Measurements from ENCODE around the gene SHISA5. TPM values are rescaled to one million over a fixed set of nuclear protein-coding genes. Genes with fewer than 3 reads are reported as not detected.

Gene SHISA5
- total RNA-seq, 1 donor, result 121 TPM

GRCh38 chr3:48511551-48511950 lies 7.6 kb upstream of the SHISA5 start:
- no peak overlapping the region for H3K4me3 ChIP-seq (ENCODE audit: low read depth, low read length)
- no peak for TF ChIP-seq CTCF (IDR thresholded peaks at IDR 0.05; ENCODE audit: insufficient read depth, low read depth, low read length)
- no peak for DNase-seq (ENCODE audit: low read depth)

GRCh38 chr3:48507256-48508061 lies 3.5 kb upstream of the SHISA5 start:
- peak; percentile 65 for DNase-seq (ENCODE audit: low read depth)
- peak; percentile 64 for TF ChIP-seq CTCF (IDR thresholded peaks at IDR 0.05; ENCODE audit: insufficient read depth, low read depth, low read length)
- no peak overlapping the region for H3K4me3 ChIP-seq (ENCODE audit: low read depth, low read length)

- DNase-seq (ENCODE audit: low read depth), result no peak
- no peak overlapping the region for H3K4me3 ChIP-seq (ENCODE audit: low read depth, low read length)
- no peak for TF ChIP-seq CTCF (IDR thresholded peaks at IDR 0.05; ENCODE audit: insufficient read depth, low read depth, low read length)
Observed at GRCh38 chr3:48505968-48506504, 2.1 kb upstream of the SHISA5 start.

DNA sequence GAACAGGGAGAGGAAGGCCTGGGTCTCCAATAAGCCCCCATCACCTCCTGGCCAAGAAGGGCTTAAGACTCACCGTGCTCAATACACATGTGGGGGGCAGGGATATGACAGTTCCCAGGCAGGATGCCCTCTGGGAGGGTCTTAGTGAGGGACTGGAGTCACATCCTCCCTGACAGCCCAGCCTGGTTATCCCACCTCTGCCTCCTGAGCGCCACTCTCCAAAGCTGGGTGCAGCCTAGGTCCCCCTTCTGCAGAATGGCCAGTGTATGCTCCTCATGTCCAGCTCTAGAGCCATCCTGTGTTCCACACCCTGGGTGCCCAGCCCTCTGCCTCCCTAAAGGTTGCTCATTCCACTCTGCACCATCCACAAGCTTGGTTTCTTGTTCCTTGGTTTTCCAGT lies 1.2 kb upstream of the SHISA5 start:
- no peak for TF ChIP-seq CTCF (IDR thresholded peaks at IDR 0.05; ENCODE audit: insufficient read depth, low read depth, low read length)
- no peak for DNase-seq (ENCODE audit: low read depth)
- H3K4me3 ChIP-seq (ENCODE audit: low read depth, low read length), result no peak overlapping the region

- H3K4me3 ChIP-seq (ENCODE audit: low read depth, low read length), result peak overlapping the region; percentile 83
- DNase-seq (ENCODE audit: low read depth), result peak; percentile 53
- no peak for TF ChIP-seq CTCF (IDR thresholded peaks at IDR 0.05; ENCODE audit: insufficient read depth, low read depth, low read length)
Observed at GRCh38 chr3:48503401-48504050, 448 bp downstream of the SHISA5 start.

GRCh38 chr3:48502728-48503168 lies 1.2 kb downstream of the SHISA5 start:
- TF ChIP-seq CTCF (IDR thresholded peaks at IDR 0.05; ENCODE audit: insufficient read depth, low read depth, low read length), result no peak
- no peak for DNase-seq (ENCODE audit: low read depth)
- peak overlapping the region; percentile 83 for H3K4me3 ChIP-seq (ENCODE audit: low read depth, low read length)

Data from fibroblast of villous mesenchyme (primary cell).